NB4 (cell line): ENCODE results near the gene GNPNAT1.

Experiments
- POLR2A ChIP-seq: IDR thresholded peaks from 2 replicates; pipeline ENCODE4 v1.6.1; 2011; ENCODE audit warnings: mild to moderate bottlenecking; ENCODE audit not compliant: insufficient read length; ENCODE audit errors: extremely low read depth
- TF ChIP-seq, protein P1 (sequence below): IDR thresholded peaks from one replicate; pipeline ENCODE4 v1.5.1; 2012; ENCODE audit warnings: low read depth, low read length

DNA sequence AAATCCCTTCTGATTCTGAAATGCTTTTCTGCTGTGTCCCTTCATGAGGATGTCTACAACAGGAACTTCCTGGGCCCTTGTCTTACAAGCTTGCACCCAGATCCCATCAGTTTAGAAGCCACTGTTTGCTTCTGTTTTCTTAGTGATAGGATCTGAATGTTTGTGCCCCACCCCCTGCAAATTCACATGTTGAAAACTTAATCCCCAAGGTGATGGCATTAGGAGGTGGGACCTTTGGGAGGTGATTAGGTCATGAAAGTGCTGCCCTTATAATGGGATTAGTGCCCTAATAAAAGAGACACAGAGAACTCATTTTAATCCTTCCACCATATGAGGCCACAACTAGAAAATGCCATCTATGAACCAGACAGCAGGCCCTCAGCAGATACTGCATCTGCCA is 36.0 kb upstream of the GNPNAT1 start:
- TF ChIP-seq, protein P1, sequence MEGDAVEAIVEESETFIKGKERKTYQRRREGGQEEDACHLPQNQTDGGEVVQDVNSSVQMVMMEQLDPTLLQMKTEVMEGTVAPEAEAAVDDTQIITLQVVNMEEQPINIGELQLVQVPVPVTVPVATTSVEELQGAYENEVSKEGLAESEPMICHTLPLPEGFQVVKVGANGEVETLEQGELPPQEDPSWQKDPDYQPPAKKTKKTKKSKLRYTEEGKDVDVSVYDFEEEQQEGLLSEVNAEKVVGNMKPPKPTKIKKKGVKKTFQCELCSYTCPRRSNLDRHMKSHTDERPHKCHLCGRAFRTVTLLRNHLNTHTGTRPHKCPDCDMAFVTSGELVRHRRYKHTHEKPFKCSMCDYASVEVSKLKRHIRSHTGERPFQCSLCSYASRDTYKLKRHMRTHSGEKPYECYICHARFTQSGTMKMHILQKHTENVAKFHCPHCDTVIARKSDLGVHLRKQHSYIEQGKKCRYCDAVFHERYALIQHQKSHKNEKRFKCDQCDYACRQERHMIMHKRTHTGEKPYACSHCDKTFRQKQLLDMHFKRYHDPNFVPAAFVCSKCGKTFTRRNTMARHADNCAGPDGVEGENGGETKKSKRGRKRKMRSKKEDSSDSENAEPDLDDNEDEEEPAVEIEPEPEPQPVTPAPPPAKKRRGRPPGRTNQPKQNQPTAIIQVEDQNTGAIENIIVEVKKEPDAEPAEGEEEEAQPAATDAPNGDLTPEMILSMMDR = no peak
- no peak for TF ChIP-seq POLR2A
